Measurements from ENCODE around the gene CMYA5.

GRCh38 chr5:79831381-79832309 lies 142.0 kb downstream of the CMYA5 start:
- no peak for TF ChIP-seq CTCF (IDR thresholded peaks at IDR 0.05)
- no peak for TF ChIP-seq POLR2A (IDR thresholded peaks at IDR 0.05)
